SK-N-SH (cell line): ENCODE measurements around the gene RANBP10. TPM values are rescaled to one million over a fixed set of nuclear protein-coding genes. Genes with fewer than 3 reads are reported as not detected.
A peak's percentile ranks its signal among the peaks of the same experiment; 100 is the strongest.

Source experiments
- CTCF ChIA-PET: fragments of 300-600, 350-600 bp; formaldehyde crosslinking; extraction: SDS; loops from one replicate; lab custom pipeline; 2021; lab: Yijun Ruan, JAX
- POLR2A ChIA-PET: fragments of 350-600 bp; sonication (Branson Sonifier 250); formaldehyde crosslinking; extraction: SDS; loops from one replicate; lab custom pipeline; 2020; ENCODE audit warnings: antibody characterized with exemption, inconsistent platforms; lab: Yijun Ruan, JAX
- DNase-seq: peaks from one replicate; pipeline ENCODE4 v3.0.0; 2012
- H2AFZ ChIP-seq: fragments of 200-600 bp; sonication (generic); 2 replicates; pipeline ENCODE4 v1.8.1; 2016; ENCODE audit warnings: antibody characterized with exemption, mild to moderate bottlenecking, low read depth
- H3F3A ChIP-seq: fragments of 200-600 bp; sonication (generic); replicated peaks from 2 replicates; pipeline ENCODE3; 2016; ENCODE audit warnings: antibody characterized with exemption, mild to moderate bottlenecking; ENCODE audit not compliant: insufficient read depth
- H3K27ac ChIP-seq, 2 experiments: fragments of 200-500 bp in 1 of 2; fragments of 200-600 bp in 1 of 2; sonication (Bioruptor generic) in 1 of 2; sonication (generic), shearing (Covaris generic) in 1 of 2; 2 replicates each; pipeline versions ENCODE4 v1.5.1 to v1.6.1; 2014 to 2016; ENCODE audit warnings: low read depth in 2 of 2, inconsistent platforms in 1 of 2, low read length in 1 of 2, mild to moderate bottlenecking in 1 of 2, mixed read lengths in 1 of 2
- H3K27me3 ChIP-seq: fragments of 200-600 bp; sonication (generic), shearing (Covaris generic); 2 replicates; pipeline ENCODE4 v1.6.1; 2016; ENCODE audit warnings: mixed run types; ENCODE audit not compliant: insufficient read depth
- H3K36me3 ChIP-seq, 2 experiments: fragments of 200-500 bp in 1 of 2; fragments of 200-600 bp in 1 of 2; sonication (Bioruptor generic) in 1 of 2; sonication (generic) in 1 of 2; replicated peaks in 1 of 2; 2 replicates each; pipeline versions ENCODE3 to v1.5.1; 2014 to 2016; ENCODE audit warnings: low read length in 1 of 2, mild to moderate bottlenecking in 1 of 2; ENCODE audit not compliant: insufficient read depth in 2 of 2, control insufficient read depth in 1 of 2
- H3K4me1 ChIP-seq, 2 experiments: fragments of 200-500 bp in 1 of 2; fragments of 200-600 bp in 1 of 2; sonication (Bioruptor generic) in 1 of 2; sonication (generic), shearing (Covaris generic) in 1 of 2; 2 replicates each; pipeline versions ENCODE4 v1.5.1 to v1.6.1; 2014 to 2016; ENCODE audit warnings: low read depth in 1 of 2, low read length in 1 of 2, mixed run types in 1 of 2; ENCODE audit not compliant: insufficient read depth in 2 of 2, control insufficient read depth in 1 of 2
- H3K4me2 ChIP-seq: fragments of 200-600 bp; sonication (generic), shearing (Covaris generic); 2 replicates; pipeline ENCODE4 v1.6.1; 2017; ENCODE audit warnings: mixed run types
- H3K4me3 ChIP-seq, 2 experiments: fragments of 200-500 bp in 1 of 2; fragments of 200-600 bp in 1 of 2; sonication (Bioruptor generic) in 1 of 2; sonication (generic), shearing (Covaris generic) in 1 of 2; 2 replicates each; pipeline versions ENCODE4 v1.5.1 to v1.8.1; 2014 to 2016; ENCODE audit warnings: low read depth in 2 of 2, inconsistent platforms in 1 of 2, low read length in 1 of 2, mild to moderate bottlenecking in 1 of 2, mixed read lengths in 1 of 2, moderate library complexity in 1 of 2
- H3K79me2 ChIP-seq: fragments of 200-600 bp; sonication (generic); 2 replicates; pipeline ENCODE4 v1.8.1; 2017; ENCODE audit warnings: mild to moderate bottlenecking; ENCODE audit not compliant: insufficient read depth
- H3K9ac ChIP-seq: fragments of 200-600 bp; sonication (generic); 2 replicates; pipeline ENCODE4 v1.6.1; 2017; ENCODE audit warnings: mixed run types
- H3K9me2 ChIP-seq: fragments of 200-600 bp; sonication (generic); 2 replicates; pipeline ENCODE4 v1.6.1; 2017; ENCODE audit warnings: mixed run types
- H3K9me3 ChIP-seq: fragments of 200-600 bp; sonication (generic); 2 replicates; pipeline ENCODE4 v1.6.1; 2017; ENCODE audit warnings: mixed run types, mild to moderate bottlenecking, moderate library complexity
- H4K20me1 ChIP-seq: fragments of 200-600 bp; sonication (generic); 2 replicates; pipeline ENCODE4 v1.6.1; 2017; ENCODE audit warnings: mild to moderate bottlenecking, mixed run types; ENCODE audit not compliant: insufficient read depth
- EP300 ChIP-seq, 2 experiments: IDR thresholded peaks; 2 replicates each; pipeline versions ENCODE4 v1.4.0 to v1.6.1; 2012; ENCODE audit warnings: borderline replicate concordance in 1 of 2, low read depth in 1 of 2, low read length in 1 of 2
- GABPA ChIP-seq: IDR thresholded peaks from 2 replicates; pipeline ENCODE4 v1.4.0; 2012; ENCODE audit warnings: low read depth, mild to moderate bottlenecking
- MXI1 ChIP-seq: IDR thresholded peaks from 2 replicates; pipeline ENCODE4 v1.6.1; 2012; ENCODE audit warnings: mild to moderate bottlenecking, low read depth, low read length, improper control_type of control experiment
- NRF1 ChIP-seq: IDR thresholded peaks from 2 replicates; pipeline ENCODE4 v1.6.1; 2012; ENCODE audit warnings: low read depth, mild to moderate bottlenecking, low read length
- RAD21 ChIP-seq: IDR thresholded peaks from 2 replicates; pipeline ENCODE4 v1.6.1; 2012; ENCODE audit warnings: mild to moderate bottlenecking, low read length
- SMC3 ChIP-seq: IDR thresholded peaks from 2 replicates; pipeline ENCODE4 v1.6.1; 2012; ENCODE audit warnings: low read depth, low read length, improper control_type of control experiment
- WGBS: methylation state at CpG from one replicate; pipeline ENCODE4 v1.1.6; 2017; ENCODE audit warnings: low lambda C conversion rate; 5-methylcytosine and 5-hydroxymethylcytosine counted together
- polyA plus RNA-seq, 3 experiments: library from polyadenylated mRNA; depleted of rRNA; stranded (reverse); fragments of >200 nt; gene quantifications; 2 replicates each; pipeline ENCODE4 v1.2.3, GENCODE V29; 2012
- TF ChIP-seq, protein P1 (sequence below): fragments of 200-600 bp; sonication (generic); IDR thresholded peaks from 2 replicates; pipeline ENCODE4 v1.6.1; 2017; ENCODE audit warnings: antibody characterized with exemption, mild to moderate bottlenecking, moderate library complexity

RANBP10 gene
- polyA plus RNA-seq, 1 of the 3 experiments (the other 2 are of a cell fraction), result 12.1 TPM

DNA sequence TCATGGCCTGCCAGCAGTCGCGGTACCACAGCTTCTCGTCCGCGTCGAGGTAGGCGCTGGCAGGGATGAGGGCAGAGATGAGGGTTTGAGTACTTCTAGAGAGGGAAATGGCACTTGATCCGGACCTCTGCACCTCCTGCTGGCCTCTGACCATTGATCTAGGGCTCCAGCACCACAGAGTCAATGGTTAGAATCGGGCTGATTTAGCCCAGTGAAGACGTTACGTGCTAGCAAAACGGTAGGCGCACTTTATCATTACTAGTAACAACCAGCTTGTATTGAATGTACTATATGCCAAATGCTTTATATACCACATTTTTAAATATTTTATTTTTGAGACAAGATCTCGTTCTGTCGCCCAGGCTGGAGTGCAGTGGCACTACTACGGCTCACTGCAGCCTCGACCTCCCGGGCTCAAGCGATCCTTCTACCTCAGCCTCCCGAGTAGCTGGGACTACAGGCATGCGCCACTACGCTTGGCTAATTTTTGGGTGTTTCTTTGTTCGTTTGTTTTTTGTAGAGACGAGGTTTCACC, 855 bp upstream of the RANBP10 start:
- peak overlapping the region; percentile 96 for H2AFZ ChIP-seq
- TF ChIP-seq GABPA, result no peak
- peak; percentile 17; the same call in 1 of the 2 replicates for TF ChIP-seq RAD21
- TF ChIP-seq, protein P1, sequence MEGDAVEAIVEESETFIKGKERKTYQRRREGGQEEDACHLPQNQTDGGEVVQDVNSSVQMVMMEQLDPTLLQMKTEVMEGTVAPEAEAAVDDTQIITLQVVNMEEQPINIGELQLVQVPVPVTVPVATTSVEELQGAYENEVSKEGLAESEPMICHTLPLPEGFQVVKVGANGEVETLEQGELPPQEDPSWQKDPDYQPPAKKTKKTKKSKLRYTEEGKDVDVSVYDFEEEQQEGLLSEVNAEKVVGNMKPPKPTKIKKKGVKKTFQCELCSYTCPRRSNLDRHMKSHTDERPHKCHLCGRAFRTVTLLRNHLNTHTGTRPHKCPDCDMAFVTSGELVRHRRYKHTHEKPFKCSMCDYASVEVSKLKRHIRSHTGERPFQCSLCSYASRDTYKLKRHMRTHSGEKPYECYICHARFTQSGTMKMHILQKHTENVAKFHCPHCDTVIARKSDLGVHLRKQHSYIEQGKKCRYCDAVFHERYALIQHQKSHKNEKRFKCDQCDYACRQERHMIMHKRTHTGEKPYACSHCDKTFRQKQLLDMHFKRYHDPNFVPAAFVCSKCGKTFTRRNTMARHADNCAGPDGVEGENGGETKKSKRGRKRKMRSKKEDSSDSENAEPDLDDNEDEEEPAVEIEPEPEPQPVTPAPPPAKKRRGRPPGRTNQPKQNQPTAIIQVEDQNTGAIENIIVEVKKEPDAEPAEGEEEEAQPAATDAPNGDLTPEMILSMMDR, result peak; percentile 35
- peak; percentile 12; the same call in 1 of the 2 replicates for TF ChIP-seq SMC3
- H3K9ac ChIP-seq, result peak overlapping the region; percentile 71
- H3K4me2 ChIP-seq, result peak overlapping the region; percentile 81
- peaks cover 0 to 11% of the 10 kb centered on the region in 2 experiments; a peak in 1 of 4 replicates for H3K4me1 ChIP-seq
- H3F3A ChIP-seq, result no peaks in the 10 kb centered on the region
- no peaks in the 10 kb centered on the region for H3K9me2 ChIP-seq
- POLR2A ChIA-PET, result interaction anchor here (0.5 to 1.4 kb wide), 10 partner anchors 9 to 1535 kb away, joined by 3 to 6 read pairs (median 4); partner anchors contain the start of genes ACD and NUTF2
- H3K9me3 ChIP-seq, result no peaks in the 10 kb centered on the region
- CTCF ChIA-PET, result interaction anchor here (0.7 to 2.6 kb wide), 12 partner anchors 9 to 314 kb away, joined by 3 to 40 read pairs (median 4); partner anchors contain the start of gene RIPOR1
- no peak for DNase-seq
- H3K4me3 ChIP-seq, result peak overlapping the region; percentile 73 to 83
- peaks cover 8% of the 10 kb centered on the region in 2 experiments for H3K36me3 ChIP-seq
- H3K79me2 ChIP-seq, result peaks cover 37% of the 10 kb centered on the region
- H3K27me3 ChIP-seq, result no peaks in the 10 kb centered on the region
- peak overlapping the region; percentile 76 to 81; a peak in 3 of 4 replicates for H3K27ac ChIP-seq
- WGBS, result 26% methylated on average over 17 of the region's 24 CpGs
- no peaks in the 10 kb centered on the region; the same call in 1 of the 2 replicates for H4K20me1 ChIP-seq

GRCh38 chr16:67805718-67806427, 487 bp downstream of the RANBP10 start:
- CTCF ChIA-PET, result interaction anchor here (1.2 to 6.3 kb wide), 7 partner anchors 10 to 285 kb away, joined by 4 to 42 read pairs (median 7); partner anchors contain the start of gene RIPOR1
- Histone ChIP-seq H3K79me2 (peaks cover 50% of the 10 kb centered on the region), H3K27ac (peak overlapping the region; percentile 34 to 53; a peak in 3 of 4 replicates), H3K4me1 (peaks cover under 1 to 11% of the 10 kb centered on the region in 2 experiments; a peak in 1 of 4 replicates), H3K9me3 (no peaks in the 10 kb centered on the region), H3K4me2 (peak overlapping the region; percentile 95), H3K27me3 (no peaks in the 10 kb centered on the region), H3K9ac (peak overlapping the region; percentile 86), H3K9me2 (no peaks in the 10 kb centered on the region), H3K36me3 (peaks cover 8% of the 10 kb centered on the region in 2 experiments), H4K20me1 (no peaks in the 10 kb centered on the region; the same call in 1 of the 2 replicates), H3K4me3 (peak overlapping the region; percentile 78 to 83), H2AFZ (peak overlapping the region; percentile 71), H3F3A (no peaks in the 10 kb centered on the region)
- POLR2A ChIA-PET, result interaction anchor here (0.7 to 1.4 kb wide), 8 partner anchors 8 to 154 kb away, joined by 3 to 6 read pairs (median 4); partner anchors contain the start of gene ACD
- 4% methylated on average over 8 of the region's 26 CpGs for WGBS
- TF ChIP-seq EP300 (IDR thresholded peaks at IDR 0.05; ENCODE audit: borderline replicate concordance in 1 of 2, low read depth in 1 of 2, low read length in 1 of 2), result 0 out of 4 replicates have a peak, but pooled peaks of 1 of the 2 experiments have one; percentile 4
- TF ChIP-seq NRF1, result no peak
- 0 out of 2 replicates have a peak, but pooled peaks have one; percentile 18 for TF ChIP-seq MXI1
- no peak for DNase-seq
